ENCODE measurements around the gene FERD3L.

- no peak for TF ChIP-seq POLR2AphosphoS5 (IDR thresholded peaks at IDR 0.05)
- TF ChIP-seq POLR2A (IDR thresholded peaks at IDR 0.05), result no peak
- TF ChIP-seq, protein P1, sequence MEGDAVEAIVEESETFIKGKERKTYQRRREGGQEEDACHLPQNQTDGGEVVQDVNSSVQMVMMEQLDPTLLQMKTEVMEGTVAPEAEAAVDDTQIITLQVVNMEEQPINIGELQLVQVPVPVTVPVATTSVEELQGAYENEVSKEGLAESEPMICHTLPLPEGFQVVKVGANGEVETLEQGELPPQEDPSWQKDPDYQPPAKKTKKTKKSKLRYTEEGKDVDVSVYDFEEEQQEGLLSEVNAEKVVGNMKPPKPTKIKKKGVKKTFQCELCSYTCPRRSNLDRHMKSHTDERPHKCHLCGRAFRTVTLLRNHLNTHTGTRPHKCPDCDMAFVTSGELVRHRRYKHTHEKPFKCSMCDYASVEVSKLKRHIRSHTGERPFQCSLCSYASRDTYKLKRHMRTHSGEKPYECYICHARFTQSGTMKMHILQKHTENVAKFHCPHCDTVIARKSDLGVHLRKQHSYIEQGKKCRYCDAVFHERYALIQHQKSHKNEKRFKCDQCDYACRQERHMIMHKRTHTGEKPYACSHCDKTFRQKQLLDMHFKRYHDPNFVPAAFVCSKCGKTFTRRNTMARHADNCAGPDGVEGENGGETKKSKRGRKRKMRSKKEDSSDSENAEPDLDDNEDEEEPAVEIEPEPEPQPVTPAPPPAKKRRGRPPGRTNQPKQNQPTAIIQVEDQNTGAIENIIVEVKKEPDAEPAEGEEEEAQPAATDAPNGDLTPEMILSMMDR (IDR thresholded peaks at IDR 0.05), result no peak
- TF ChIP-seq EP300 (IDR thresholded peaks at IDR 0.05), result no peak
Observed at GRCh38 chr7:19114551-19114855, 30.7 kb downstream of the FERD3L start.

All from upper lobe of left lung (tissue), 4 donors.